SIG-M5 treated with dmso at 0.1 percent for 504 hours (cell line): ENCODE measurements around the gene OR6N1.

Source experiments
- DNase-seq: peaks from one replicate; lab custom pipeline; 2025; ENCODE audit not compliant: unreplicated experiment; lab: John Stamatoyannopoulos, UW

Gene OR6N1

GRCh38 chr1:158752155-158752712, 19.8 kb downstream of the OR6N1 start:
- no peak for DNase-seq

GRCh38 chr1:158735848-158736247, 36.1 kb downstream of the OR6N1 start:
- no peak for DNase-seq

DNA sequence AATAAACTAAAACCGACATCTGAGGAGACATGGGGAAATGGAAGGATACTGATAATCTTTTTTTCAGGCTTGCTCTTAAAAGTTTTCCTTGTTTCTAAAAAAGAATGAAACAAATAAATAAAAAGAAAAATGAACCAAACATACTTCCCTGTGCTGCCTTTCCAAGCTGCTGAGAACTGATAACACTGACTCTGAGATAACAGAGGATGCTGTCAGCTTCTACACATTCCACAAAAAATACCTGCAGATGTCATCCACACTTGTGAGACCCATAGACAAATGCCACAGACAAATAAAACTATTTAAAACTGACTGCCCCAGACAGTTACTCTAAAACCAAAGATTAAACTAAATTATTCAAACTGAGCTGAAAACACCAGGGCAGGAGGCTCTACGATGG, 39.5 kb downstream of the OR6N1 start:
- DNase-seq = no peak

- no peak for DNase-seq
Measured at GRCh38 chr1:158731707-158732106, 40.3 kb downstream of the OR6N1 start.

DNA sequence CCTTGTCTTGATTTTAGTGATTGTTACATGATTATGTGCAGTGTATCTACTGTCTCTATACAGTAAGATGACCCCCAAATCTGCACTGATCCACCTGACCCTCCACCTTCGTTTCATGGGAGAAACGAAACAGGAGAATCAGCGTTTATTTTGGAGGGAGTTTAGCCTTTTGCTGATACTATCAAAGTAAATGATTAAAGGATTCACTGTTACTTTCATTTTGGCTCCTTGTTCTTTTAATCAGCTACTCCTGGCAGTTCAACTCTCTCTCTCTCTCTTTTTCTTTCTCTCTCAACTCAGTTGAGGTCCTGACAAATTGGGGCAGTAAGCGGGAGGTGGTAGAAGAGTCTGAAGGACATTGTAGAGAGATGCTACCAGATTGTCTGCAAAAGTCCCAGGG, 41.5 kb downstream of the OR6N1 start:
- no peak for DNase-seq

DNA sequence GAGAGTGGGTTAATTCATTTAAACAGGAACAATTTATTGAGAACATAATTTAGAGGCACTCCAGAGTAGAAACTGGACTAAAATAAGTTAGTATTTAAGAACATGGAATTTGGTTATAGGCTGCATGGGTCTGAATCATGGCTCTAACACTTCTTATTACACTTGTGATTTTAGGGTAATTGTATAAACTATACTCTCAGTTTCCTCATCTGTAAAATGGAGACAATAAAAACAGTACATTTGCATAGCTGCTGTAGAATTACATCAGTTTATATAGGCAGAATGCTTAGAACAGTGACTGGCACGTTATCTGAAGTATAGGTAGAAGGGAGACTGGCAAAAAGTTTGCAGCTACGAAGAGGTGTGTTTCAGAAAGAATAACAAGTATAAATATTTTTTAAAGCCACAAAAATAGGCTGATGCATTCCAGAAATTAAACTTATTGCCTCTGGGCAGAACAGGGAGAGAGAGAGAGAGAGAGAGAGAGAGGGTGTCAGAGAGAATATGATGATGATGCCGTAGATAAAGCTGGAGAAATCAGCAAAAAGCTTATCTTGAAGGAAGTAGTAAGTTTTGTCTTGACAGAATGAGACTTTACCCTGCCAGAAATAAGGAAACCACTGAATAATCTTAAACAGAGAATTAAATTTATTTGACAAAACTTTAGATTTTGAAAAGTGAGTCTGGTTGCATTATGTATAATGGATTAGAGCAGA, 43.3 kb downstream of the OR6N1 start:
- DNase-seq = no peak

- DNase-seq = no peak
Measured at GRCh38 chr1:158724442-158724841, 47.6 kb downstream of the OR6N1 start.

DNA sequence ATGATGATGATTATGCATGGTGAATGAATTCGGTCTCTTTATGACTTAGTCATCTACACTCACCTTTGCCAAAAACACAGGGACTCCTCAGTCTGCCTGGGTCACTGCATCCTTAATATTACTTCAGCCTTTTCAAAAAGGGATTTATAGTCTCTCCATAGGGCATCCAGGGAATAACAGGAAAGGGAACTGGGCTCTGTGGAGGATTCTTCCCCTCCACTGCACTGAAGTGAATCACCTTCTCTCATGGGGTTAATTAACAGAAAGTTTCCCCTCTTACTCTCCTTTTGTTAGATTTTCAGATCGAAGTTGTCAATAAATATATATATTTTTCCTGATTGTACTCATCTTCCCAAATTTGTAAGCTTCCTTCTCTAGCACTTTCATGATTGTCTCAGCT, 51.4 kb downstream of the OR6N1 start, which contains the start of gene OR6K3:
TSS of gene OR6K3 (minus strand) at position 101 of the 400 bp plus-strand sequence. CDS start 2,605 bp downstream, outside the sequence.
- no peak for DNase-seq

GRCh38 chr1:158719664-158720063, 52.3 kb downstream of the OR6N1 start:
- DNase-seq = no peak

DNA sequence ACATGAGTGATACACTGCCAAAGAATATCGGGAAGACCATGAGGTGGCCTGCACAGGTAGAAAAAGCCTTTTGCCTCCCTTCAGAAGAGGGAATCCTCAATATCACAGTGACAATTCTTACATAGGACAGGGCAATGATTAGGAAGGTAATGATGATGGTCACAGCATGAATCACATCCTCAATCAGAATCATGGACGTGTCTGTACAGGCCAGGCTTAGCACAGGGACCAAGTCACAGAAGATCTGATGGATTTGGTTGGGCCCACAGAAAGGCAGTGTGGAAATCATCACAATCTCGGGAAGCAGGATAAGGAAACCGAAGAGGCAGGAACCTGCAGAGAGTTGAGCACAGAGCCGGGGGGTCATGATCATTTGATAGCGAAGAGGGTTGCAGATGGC, 54.7 kb downstream of the OR6N1 start:
- no peak for DNase-seq

DNA sequence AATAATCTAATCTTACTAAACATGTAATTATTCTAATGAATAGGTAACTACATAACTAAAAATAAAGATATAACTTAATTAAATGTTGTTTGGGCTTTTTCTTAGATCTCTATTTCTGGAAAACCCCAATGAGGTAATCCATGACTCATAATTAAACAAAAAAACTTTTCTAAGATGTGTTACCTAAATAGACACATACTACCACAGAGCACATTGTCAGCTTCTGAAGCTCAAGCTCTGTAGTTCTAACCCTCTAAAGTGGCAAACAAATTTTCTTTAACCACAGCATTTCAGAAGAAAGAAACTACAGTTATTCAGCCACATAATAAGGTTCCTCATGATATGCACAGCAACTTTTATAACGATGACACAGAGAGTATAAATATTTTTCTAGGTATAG, 55.7 kb downstream of the OR6N1 start:
- DNase-seq = no peak

- DNase-seq = no peak
Measured at GRCh38 chr1:158714754-158715153, 57.2 kb downstream of the OR6N1 start.
